Hematopoietic multipotent progenitor cell treated with erythropoietin and hydrocortisone succinate and interleukin-3 and kit ligand, for 17 days (in vitro differentiated cells): ENCODE results near the gene VAV2.

Source experiments
- DNase-seq: peaks from one replicate; pipeline ENCODE4 v3.0.0-alpha.2; 2015; ENCODE audit warnings: low spot score

VAV2 gene

DNA sequence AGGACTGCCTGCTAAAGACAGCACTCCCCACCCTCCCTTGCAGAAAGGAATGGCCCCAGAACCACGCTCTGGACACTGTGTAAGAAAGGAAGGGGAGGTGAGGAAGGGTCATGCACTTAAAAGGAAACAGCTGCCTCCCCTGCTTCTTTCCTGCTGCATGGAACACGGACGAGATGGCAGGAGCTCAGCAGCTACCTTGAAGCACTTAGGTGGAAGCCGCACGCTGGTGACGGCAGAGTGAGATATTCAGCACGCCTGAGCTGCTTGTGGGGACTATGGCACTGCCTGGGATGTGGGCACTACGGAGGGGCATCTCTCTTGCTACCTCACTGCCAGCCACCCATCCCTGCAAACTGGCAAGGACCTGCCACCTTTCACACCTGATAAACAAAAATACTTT lies 101.5 kb downstream of the VAV2 start:
- no peak for DNase-seq

- no peak for DNase-seq
Measured at GRCh38 chr9:133889584-133890301, 102.4 kb downstream of the VAV2 start.

DNA sequence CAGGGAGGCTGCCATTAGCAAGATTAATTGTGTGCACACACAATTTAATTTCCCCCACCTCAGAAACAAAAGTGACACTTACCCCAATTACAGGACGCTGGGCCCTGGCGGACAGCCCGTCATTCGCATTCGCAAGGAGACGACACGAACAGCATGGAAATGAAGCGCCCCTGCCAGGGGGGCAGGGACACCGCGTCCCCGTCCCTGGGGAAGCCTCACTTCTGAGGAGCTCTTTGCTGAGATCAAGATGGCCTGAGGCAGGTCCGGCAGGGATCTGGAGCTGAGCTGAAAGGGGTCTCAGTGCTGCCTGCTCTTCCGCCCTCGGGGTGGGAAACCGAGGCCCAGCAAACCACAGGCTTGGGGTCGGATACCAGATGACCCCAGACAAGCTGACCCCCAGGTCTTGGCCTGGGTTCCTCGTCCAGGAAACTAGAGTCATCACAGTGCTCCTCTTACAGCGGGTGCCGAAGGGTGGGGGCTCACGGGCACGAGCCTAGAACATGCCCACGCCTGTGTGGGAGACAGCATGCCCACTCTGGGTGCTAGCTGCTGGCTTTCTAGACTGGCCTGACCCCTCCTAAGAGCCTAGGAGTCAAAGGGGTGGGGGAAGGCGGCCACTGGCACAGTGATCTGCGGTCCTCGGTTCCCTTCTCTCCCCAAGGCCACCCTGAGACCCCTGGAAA lies 103.2 kb downstream of the VAV2 start:
- no peak for DNase-seq

DNA sequence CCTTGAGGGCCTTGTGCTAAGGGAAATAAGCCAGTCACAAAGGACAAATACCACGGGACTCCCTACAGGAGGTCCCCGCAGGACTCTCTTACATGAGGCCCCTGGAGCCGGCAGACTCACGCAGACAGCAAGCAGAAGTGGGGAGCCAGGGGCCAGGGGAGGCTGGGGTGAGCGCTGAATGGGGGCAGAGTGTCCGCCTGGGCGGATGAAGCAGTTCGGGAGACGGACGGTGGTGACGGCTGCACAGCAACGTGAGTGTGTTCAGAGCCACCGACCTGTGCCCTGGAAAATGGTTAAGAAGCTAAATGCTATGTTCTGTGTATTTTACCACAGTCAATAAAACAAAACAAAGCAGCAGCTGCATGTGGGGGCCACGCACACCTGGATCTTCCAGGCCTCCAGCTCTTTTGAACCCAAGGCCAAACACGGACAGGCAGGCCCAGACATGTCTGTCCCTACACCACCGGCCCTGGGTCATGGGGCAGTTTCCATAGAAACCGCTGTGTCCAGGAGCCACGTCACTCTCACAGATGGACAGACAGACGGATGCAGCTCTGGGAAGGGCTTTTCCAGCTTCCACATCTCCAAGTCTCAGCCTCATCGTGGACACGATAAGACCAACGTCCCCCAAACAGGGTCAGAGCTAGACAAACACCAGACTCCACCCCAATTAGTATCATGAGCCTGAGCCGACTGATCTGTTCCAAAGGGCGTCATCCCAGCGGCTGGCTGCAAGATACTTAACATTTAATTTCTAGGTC lies 103.9 kb downstream of the VAV2 start:
- no peak for DNase-seq

DNA sequence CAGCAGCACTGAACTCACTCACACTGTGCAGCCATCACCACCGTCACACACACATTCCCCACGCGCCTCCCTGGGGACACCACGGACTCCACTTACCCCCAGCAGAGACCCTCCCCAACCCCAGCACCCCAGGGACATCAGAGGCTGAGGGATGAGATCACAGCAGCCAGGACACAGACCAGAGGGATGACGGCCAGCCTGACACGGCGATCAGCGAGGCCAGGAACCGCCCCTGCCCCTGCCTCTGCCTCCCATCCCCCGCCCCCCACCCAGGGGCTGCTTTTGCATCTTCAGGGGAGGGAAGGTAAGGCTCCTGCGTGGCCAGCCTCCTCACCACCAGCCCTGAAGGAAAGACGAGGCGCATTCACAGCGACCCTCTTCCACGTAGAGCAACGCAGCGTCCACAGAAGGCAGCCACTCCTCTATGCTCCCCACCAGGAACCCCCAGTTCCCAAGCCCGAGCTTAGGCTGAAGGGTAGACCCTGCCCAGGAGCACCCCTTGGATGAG lies 104.5 kb downstream of the VAV2 start:
- no peak for DNase-seq

GRCh38 chr9:133886563-133887501 lies 105.3 kb downstream of the VAV2 start:
- no peak for DNase-seq

- no peak for DNase-seq
Measured at GRCh38 chr9:133884907-133885744, 107.0 kb downstream of the VAV2 start.

DNA sequence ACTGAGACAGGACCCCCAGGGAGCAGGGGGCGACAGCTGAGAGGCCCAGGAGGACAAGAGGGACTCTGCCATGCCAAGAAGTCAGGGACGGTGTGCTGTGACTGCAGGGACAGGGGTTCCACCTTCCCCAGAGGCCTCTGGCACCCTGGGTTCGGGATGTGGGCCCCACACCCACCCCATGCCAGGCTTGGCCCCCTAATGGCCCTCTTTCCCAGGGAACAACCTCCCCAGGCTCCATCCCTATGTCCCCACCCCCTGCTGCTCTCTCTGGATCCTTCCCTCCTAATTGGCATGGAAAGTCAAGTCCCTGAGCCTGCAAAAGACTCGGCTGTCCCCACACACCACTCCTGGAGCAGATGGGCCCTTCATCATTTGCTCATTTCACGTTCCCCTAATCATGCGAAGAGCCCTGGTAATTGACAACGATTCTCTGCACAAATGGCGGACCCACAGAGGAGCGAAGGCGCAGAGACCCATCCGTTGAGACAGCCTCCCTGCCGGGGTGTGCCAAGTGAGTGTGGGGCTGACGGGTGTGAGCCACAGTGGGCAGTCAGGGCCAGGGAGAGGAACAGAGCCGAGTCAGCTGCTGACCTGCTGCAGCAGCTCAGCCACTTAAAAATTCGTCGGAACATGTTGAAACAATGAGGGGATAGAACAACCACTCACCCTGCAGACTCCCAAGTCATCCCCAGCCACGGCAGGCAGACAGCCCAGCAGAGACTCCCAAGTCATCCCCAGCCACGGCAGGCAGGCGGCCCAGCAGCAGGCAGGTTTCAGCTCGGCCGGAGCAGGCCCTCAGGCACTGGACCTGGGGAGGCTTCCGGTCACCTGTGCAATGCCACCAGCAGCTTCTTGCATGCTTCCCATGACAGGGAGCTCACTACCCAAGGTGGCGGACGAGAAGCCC lies 109.0 kb downstream of the VAV2 start:
- no peak for DNase-seq

- no peak for DNase-seq
Measured at GRCh38 chr9:133881671-133882381, 110.3 kb downstream of the VAV2 start.

GRCh38 chr9:133880851-133881661 lies 111.1 kb downstream of the VAV2 start:
- DNase-seq = no peak

GRCh38 chr9:133880136-133880535 lies 112.0 kb downstream of the VAV2 start:
- DNase-seq = no peak

GRCh38 chr9:133879615-133880014 lies 112.5 kb downstream of the VAV2 start:
- DNase-seq = no peak

DNA sequence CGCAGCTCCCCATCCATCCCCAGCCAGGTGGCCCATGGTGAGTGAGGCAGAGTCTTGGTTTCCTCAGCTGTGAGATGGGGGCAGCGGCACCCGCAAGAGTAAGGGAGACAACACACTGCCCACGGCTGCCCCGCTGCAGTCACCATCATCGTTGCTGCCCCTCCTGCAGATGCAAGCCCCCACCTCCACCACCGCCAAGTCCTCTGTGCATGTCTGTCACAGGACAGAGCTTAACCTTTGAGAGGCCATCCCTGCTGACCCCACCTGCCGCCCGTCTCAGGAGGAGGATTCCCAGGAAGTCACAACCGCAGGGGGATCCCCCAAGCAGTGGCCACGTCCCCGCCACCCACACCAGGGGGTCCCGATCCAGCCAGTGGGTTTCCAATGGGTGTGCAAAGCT lies 113.7 kb downstream of the VAV2 start:
- DNase-seq = no peak

GRCh38 chr9:133877967-133878366 lies 114.2 kb downstream of the VAV2 start:
- no peak for DNase-seq

GRCh38 chr9:133877327-133877726 lies 114.8 kb downstream of the VAV2 start:
- no peak for DNase-seq

DNA sequence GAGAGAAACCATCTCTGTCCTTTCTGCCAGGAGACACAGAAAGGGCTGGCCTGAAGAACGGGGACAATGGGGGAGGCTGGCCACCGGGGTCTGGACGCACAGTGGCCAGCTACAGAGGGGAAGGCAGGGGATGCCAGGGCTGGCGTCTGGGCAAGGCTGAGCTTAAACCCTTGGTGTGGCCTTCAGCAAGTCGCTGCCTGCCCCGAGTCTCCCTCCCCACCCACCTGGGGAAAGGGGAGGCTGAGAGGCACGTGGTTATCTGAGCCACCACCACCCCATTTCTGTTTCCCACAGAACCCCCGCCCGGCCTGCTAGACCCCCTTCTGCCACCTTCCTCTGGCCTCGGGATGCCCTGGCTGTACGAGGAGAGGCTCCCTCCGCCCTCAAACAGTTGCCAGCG lies 115.3 kb downstream of the VAV2 start:
- DNase-seq = no peak

DNA sequence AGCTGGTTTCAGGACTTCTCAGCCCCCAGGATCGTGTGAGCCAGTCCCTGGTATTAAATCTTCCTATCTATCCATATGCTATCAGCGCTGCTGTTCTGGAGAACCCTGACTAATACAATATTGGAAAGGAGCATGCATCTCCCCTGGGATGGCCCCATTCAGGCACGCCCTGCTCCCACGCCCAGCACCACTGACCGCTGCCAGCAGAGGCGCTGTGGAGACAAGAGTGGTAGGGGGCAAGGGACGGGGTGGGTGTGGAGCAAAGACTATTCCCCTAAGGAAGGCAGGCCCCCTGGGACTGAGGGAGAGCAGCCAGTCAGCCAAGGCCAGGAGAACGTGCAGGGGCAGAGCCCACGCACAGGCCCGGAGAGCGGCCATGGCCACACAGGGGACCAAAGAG lies 116.0 kb downstream of the VAV2 start:
- no peak for DNase-seq

DNA sequence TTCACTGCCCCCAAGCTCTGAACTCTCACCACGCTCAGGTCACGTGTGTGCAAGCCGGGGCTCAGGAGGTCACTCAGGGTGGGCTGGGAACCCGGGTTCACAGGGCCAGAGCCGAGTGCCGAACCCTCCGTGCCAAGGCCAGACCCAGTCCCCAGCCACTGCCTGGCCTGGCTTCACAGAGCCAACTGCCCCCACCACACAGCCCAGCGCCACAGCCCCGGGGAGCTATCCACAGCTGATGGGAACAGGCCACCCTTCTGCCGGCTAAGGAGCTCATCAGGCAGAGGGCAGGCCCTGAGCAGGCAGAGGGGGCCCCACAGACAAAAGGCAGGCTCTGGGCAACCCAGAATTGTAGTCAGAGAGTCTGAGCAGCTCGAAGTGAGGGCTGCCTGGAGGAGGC lies 117.0 kb downstream of the VAV2 start:
- DNase-seq = no peak
